Smooth muscle cell (in vitro differentiated cells): Measurements from ENCODE around the gene ACOT7. TPM values are rescaled to one million over a fixed set of nuclear protein-coding genes. Genes with fewer than 3 reads are reported as not detected.

Source experiments
- DNase-seq: peaks from one replicate; lab custom pipeline; 2025; ENCODE audit not compliant: unreplicated experiment; lab: John Stamatoyannopoulos, UW
- H2AFZ ChIP-seq: fragments of 200-600 bp; sonication (generic); 2 replicates; pipeline ENCODE4 v1.6.0; 2016; ENCODE audit warnings: antibody characterized with exemption, low read depth, mild to moderate bottlenecking
- H3F3A ChIP-seq: fragments of 200-600 bp; sonication (generic); 2 replicates; pipeline ENCODE4 v1.6.0; 2017; ENCODE audit warnings: antibody characterized with exemption, low read depth
- H3K27ac ChIP-seq: fragments of 200-600 bp; sonication (generic); 2 replicates; pipeline ENCODE4 v1.5.1; 2016; ENCODE audit warnings: low read depth, mild to moderate bottlenecking
- H3K27me3 ChIP-seq: fragments of 200-600 bp; sonication (generic); 2 replicates; pipeline ENCODE4 v1.6.1; 2016; ENCODE audit warnings: low read depth, mild to moderate bottlenecking
- H3K36me3 ChIP-seq: fragments of 200-600 bp; sonication (generic); 2 replicates; pipeline ENCODE4 v1.5.1; 2016; ENCODE audit warnings: low read depth
- H3K4me1 ChIP-seq: fragments of 200-600 bp; sonication (generic); 2 replicates; pipeline ENCODE4 v1.5.1; 2016; ENCODE audit warnings: low read depth
- H3K4me2 ChIP-seq: fragments of 200-600 bp; sonication (generic); 2 replicates; pipeline ENCODE4 v1.6.0; 2016; ENCODE audit warnings: mild to moderate bottlenecking
- H3K4me3 ChIP-seq: fragments of 200-600 bp; sonication (generic); 2 replicates; pipeline ENCODE4 v1.5.1; 2016; ENCODE audit warnings: mild to moderate bottlenecking
- H3K79me2 ChIP-seq: fragments of 200-600 bp; sonication (generic); 2 replicates; pipeline ENCODE4 v1.6.0; 2016; ENCODE audit warnings: low read depth, mild to moderate bottlenecking
- H3K9ac ChIP-seq: fragments of 200-600 bp; sonication (generic); 2 replicates; pipeline ENCODE4 v1.6.0; 2016; ENCODE audit warnings: low read depth
- H3K9me3 ChIP-seq: fragments of 200-600 bp; sonication (generic); replicated peaks from 2 replicates; pipeline ENCODE4 v1.5.1; 2016; ENCODE audit warnings: low read depth
- H4K20me1 ChIP-seq: fragments of 200-600 bp; sonication (generic); 2 replicates; pipeline ENCODE4 v1.6.0; 2016; ENCODE audit warnings: low read depth
- whole genome bisulfite sequencing: methylation state at CpG from one replicate; pipeline ENCODE4 v1.1.7; 2016; ENCODE audit warnings: low lambda C conversion rate; 5-methylcytosine and 5-hydroxymethylcytosine counted together
- polyA plus RNA-seq: library from polyadenylated mRNA; unstranded; fragments of >200 nt; fragmentation: Nextera tagmentation; extraction: Ambion mirVana; gene quantifications from 2 replicates; pipeline ENCODE4 v1.2.1, GENCODE V29; 2016
- total RNA-seq: library from RNA; depleted of rRNA; stranded (reverse); fragments of >200 nt; gene quantifications from 2 replicates; pipeline ENCODE4 v1.2.3, GENCODE V29; 2014
- TF ChIP-seq, protein P1 (sequence below): fragments of 200-600 bp; sonication (generic); IDR thresholded peaks from 2 replicates; pipeline ENCODE4 v1.5.1; 2017; ENCODE audit warnings: borderline replicate concordance, mild to moderate bottlenecking, antibody characterized with exemption; ENCODE audit not compliant: insufficient read depth, poor library complexity, severe bottlenecking

ACOT7 gene
- total and polyA plus RNA-seq, 2 experiments from 2014 or later: 19.5 to 53.8 TPM

DNA sequence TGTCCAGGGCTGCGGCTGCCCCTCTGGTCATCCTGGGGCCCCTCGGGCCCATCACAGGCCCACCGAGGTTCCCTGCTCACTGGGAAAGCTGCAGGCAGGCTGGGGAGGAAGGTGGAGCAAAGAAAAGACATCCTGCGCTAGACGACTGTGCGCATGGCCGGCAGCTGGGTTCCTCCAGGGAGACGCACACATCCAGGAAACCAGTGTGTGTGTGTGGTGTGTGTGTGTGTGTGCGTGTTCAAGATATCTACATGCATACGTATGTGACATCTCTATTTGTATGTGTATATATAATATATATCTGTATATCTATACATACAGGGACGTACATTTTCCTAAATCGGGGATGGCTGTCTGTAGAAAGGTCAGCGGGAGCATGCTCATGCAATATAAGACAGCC is 63.7 kb downstream of the ACOT7 start:
- Histone ChIP-seq H4K20me1 (no peaks in the 10 kb centered on the region), H2AFZ (no peak overlapping the region), H3K36me3 (no peaks in the 10 kb centered on the region), H3F3A (no peaks in the 10 kb centered on the region), H3K4me2 (no peak overlapping the region), H3K27ac (no peak overlapping the region), H3K9ac (no peak overlapping the region), H3K4me3 (no peak overlapping the region), H3K27me3 (no peaks in the 10 kb centered on the region), H3K4me1 (no peaks in the 10 kb centered on the region), H3K9me3 (no peaks in the 10 kb centered on the region), H3K79me2 (no peaks in the 10 kb centered on the region)
- TF ChIP-seq, protein P1, sequence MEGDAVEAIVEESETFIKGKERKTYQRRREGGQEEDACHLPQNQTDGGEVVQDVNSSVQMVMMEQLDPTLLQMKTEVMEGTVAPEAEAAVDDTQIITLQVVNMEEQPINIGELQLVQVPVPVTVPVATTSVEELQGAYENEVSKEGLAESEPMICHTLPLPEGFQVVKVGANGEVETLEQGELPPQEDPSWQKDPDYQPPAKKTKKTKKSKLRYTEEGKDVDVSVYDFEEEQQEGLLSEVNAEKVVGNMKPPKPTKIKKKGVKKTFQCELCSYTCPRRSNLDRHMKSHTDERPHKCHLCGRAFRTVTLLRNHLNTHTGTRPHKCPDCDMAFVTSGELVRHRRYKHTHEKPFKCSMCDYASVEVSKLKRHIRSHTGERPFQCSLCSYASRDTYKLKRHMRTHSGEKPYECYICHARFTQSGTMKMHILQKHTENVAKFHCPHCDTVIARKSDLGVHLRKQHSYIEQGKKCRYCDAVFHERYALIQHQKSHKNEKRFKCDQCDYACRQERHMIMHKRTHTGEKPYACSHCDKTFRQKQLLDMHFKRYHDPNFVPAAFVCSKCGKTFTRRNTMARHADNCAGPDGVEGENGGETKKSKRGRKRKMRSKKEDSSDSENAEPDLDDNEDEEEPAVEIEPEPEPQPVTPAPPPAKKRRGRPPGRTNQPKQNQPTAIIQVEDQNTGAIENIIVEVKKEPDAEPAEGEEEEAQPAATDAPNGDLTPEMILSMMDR: no peak
- no peak for DNase-seq
- 93% methylated on average over 13 of the region's 13 CpGs for WGBS

DNA sequence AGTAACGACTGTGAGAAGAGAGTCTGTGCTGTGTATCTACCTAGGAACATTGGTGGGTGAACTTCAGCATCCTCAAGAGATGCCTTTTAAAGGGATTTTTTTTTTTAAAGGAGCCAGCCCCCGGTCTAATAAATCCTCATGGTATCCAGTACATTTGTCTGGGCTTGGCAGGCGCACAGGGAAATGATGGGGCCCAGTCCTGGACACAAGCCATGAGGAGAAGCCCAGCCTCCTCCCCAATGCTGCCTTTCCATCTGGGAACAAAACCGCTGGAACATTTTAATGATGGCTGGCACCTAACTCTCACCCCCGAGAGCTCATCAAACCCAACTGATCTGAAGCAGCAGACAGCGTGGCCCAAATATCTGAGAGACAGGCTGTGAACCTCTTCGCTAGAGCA is 64.2 kb downstream of the ACOT7 start:
- Histone ChIP-seq H3K27me3 (no peaks in the 10 kb centered on the region), H3K9ac (no peak overlapping the region), H3K9me3 (no peaks in the 10 kb centered on the region), H4K20me1 (no peaks in the 10 kb centered on the region), H3K4me3 (no peak overlapping the region), H2AFZ (no peak overlapping the region), H3K4me1 (no peaks in the 10 kb centered on the region), H3K36me3 (no peaks in the 10 kb centered on the region), H3K79me2 (no peaks in the 10 kb centered on the region), H3K27ac (no peak overlapping the region), H3K4me2 (no peak overlapping the region), H3F3A (no peaks in the 10 kb centered on the region)
- no peak for DNase-seq
- TF ChIP-seq, protein P1: no peak
- 94% methylated on average over 7 of the region's 7 CpGs for WGBS

DNA sequence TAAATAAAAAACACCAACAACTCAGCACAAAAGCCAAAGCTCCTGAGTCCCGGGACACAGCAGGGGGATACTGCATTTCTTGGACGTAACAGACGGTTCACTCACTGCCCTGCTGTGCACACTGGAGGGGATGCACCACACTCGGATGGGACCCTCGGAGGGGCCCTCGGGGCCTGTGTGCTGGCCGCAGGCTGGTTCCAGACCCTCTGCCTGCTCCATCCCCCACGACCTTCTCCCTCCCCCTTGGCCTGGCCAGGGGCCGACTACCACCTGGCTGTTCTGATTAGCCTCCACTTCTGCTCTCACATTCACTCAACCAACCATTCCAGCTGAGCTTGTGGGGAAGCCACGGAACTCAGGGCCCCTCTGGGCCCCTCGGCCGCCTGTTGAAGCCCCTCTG is 64.9 kb downstream of the ACOT7 start:
- Histone ChIP-seq H3K4me3 (no peak overlapping the region), H3K4me2 (no peak overlapping the region), H3K27me3 (no peaks in the 10 kb centered on the region), H3K9ac (no peak overlapping the region), H3K9me3 (no peaks in the 10 kb centered on the region), H2AFZ (no peak overlapping the region), H3K4me1 (no peaks in the 10 kb centered on the region), H4K20me1 (no peaks in the 10 kb centered on the region), H3F3A (no peaks in the 10 kb centered on the region), H3K36me3 (no peaks in the 10 kb centered on the region), H3K27ac (no peak overlapping the region), H3K79me2 (no peaks in the 10 kb centered on the region)
- TF ChIP-seq, protein P1: no peak
- DNase-seq: no peak
- 98% methylated on average over 10 of the region's 12 CpGs for WGBS

DNA sequence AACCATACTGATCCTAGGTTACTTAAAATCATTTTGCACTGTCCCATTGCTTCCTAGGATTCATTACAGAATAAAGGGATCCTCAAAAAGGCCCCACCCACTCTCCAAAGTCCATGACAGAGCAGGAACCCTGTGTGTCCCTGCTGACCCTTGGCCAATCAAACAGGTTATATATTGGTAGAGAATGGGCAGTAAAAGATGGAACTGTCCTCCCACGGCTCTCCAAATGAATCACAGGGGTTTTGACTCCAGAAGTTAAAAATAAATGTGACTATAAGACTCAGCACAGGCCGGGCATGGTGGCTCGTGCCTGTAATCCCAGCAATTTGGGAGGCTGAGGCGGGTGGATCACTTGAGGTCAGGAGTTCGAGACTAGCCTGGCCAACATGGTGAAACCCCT is 65.5 kb downstream of the ACOT7 start:
- H3K4me3 ChIP-seq: no peak overlapping the region
- H3K27ac ChIP-seq: no peak overlapping the region
- H3K9ac ChIP-seq: no peak overlapping the region
- no peaks in the 10 kb centered on the region for H3K4me1 ChIP-seq
- no peaks in the 10 kb centered on the region for H3F3A ChIP-seq
- H3K79me2 ChIP-seq: no peaks in the 10 kb centered on the region
- H3K4me2 ChIP-seq: no peak overlapping the region
- no peaks in the 10 kb centered on the region for H3K36me3 ChIP-seq
- 88% methylated on average over 5 of the region's 5 CpGs for WGBS
- no peak overlapping the region for H2AFZ ChIP-seq
- no peaks in the 10 kb centered on the region for H4K20me1 ChIP-seq
- TF ChIP-seq, protein P1: no peak
- no peaks in the 10 kb centered on the region for H3K27me3 ChIP-seq
- no peak for DNase-seq
- no peaks in the 10 kb centered on the region for H3K9me3 ChIP-seq
